GM18526 (cell line): ENCODE measurements around the gene TP63.

Experiments used
- POLR2A ChIP-seq: IDR thresholded peaks from 3 replicates; pipeline ENCODE4 v1.6.1; 2011; ENCODE audit not compliant: insufficient read length; ENCODE audit errors: extremely low read depth

The TP63 gene

GRCh38 chr3:189868061-189868460 is 236.9 kb downstream of the TP63 start:
- TF ChIP-seq POLR2A = no peak

GRCh38 chr3:189869165-189869564 is 238.0 kb downstream of the TP63 start:
- TF ChIP-seq POLR2A = no peak

DNA sequence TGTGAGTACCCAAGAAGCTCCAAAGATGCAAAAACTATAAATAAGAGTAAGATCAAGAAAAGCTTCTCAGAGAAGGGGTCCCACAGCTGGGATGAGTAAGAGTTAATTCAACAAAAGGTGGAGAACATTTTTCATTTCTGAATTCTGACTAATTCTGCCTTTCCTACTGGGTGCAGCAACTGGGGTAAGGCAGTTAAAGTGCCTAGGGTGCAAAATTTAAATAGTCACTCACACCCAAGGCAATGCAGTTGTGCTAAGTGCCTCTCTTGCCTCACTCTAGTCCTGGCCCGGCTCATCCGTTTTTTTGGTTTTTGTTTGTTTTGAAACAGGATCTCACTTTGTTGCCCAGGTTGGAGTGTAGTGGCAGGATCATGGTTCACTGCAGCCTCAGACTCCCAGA is 240.2 kb downstream of the TP63 start:
- no peak for TF ChIP-seq POLR2A

- no peak for TF ChIP-seq POLR2A
Measured at GRCh38 chr3:189883113-189883753, 252.0 kb downstream of the TP63 start.

DNA sequence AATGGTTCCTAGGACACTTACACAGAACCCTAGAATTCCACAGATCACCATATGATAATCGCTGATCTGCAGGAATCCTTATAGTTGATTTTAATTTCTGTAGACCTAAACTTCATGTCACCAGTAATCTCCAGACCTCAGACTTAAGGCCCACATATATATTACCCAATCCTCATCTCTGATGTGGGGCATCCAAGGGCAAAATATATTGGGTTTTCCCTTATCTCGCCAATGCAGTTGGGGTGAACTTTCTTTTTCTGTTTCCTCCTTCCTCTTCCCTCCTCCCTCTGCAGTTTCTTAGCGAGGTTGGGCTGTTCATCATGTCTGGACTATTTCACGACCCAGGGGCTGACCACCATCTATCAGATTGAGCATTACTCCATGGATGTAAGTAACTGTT is 259.3 kb downstream of the TP63 start:
- no peak for TF ChIP-seq POLR2A

- no peak for TF ChIP-seq POLR2A
Measured at GRCh38 chr3:189896533-189896932, 265.3 kb downstream of the TP63 start.

DNA sequence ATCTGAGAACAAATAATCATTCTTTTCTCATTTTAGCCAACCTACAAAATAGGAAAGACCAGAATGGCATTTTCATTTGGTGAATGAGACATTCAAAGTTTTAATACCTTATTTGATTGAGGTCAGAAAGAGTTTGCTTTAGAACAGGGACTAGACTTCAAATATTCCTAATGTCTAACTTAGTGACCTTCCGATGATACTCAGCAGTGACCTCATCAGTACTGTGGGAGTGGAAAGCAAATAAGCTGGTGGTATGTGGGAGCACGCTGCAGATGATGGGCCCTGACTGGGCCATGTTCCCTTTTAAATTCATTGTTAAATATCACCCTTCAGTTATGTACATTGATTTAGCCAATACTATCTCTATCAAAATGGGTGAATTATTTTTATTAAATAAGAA is 266.2 kb downstream of the TP63 start:
- no peak for TF ChIP-seq POLR2A

DNA sequence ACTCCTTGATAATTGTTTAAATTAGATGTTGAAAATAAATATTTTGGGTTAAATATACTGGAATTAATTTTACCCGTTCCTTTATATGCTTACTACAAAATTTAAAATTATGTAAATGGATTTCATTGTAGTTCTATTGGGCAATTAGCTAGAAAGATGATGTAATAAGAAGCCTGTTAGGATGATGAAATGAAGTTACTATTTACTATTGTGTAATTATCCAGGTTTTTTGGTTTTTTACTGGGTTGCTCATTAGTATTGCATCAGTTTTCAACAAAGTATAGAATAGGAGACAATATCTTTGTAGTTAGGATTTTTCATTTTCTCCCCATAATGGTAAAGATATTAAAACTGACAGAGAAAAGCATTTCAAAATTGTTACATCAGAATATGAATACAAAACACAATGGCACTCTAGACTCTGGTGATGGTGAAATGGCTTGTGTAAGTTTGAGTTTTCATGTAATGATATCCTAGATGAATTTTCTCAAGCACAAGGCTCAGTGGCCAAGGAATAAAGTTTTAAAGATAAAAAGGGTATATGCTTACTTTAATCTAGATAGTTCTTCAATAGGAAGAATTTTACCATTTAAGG is 267.5 kb downstream of the TP63 start:
- TF ChIP-seq POLR2A = no peak

GRCh38 chr3:189899186-189899585 is 268.0 kb downstream of the TP63 start:
- TF ChIP-seq POLR2A = no peak

- TF ChIP-seq POLR2A = no peak
Measured at GRCh38 chr3:189900578-189900977, 269.4 kb downstream of the TP63 start.

- no peak for TF ChIP-seq POLR2A
Measured at GRCh38 chr3:189901481-189901880, 270.3 kb downstream of the TP63 start.

DNA sequence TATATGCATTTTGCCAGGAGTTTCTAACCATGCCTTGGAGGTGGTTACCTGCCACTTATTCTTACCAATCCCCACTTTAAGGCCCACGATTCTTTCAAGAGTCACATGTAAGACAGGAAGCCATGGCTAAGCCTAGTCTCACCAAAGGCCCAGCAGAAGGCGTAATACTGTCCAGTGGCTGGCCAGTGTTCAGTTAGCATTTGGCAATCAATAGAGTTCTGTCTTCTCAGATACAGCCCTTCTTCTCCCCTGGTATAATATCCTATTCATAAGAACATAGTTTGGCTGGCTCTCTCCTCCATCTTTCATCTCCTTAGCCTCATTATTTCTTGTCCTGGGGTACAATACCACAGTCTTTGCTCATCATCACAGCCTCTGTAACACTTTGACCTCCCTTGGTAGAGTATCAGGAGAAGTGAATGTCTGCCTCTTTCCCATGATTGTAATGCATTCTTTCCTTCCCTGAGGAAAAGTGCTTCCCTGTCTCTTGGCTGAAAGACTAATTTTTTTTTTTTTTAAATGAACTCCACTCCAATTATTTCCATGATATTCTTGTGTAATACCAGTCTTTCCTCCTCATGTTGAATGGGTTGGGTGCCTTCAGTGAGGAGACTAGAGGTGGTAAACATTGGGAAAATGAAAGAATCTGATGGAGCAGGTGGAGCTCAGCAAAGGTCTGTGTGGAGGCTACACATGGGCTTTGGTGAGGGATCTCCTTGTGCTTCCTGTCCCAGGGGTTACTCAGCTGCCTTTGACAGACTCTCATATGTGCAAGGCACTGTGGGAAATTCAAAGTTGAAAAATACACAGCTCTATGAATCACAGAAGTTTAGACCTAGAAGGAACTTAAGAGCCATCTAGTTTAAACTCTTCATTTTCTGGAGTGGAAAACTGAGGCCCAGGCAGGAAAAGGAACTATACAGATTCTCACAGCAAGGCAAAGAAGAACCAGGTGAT is 271.3 kb downstream of the TP63 start:
- TF ChIP-seq POLR2A = no peak

DNA sequence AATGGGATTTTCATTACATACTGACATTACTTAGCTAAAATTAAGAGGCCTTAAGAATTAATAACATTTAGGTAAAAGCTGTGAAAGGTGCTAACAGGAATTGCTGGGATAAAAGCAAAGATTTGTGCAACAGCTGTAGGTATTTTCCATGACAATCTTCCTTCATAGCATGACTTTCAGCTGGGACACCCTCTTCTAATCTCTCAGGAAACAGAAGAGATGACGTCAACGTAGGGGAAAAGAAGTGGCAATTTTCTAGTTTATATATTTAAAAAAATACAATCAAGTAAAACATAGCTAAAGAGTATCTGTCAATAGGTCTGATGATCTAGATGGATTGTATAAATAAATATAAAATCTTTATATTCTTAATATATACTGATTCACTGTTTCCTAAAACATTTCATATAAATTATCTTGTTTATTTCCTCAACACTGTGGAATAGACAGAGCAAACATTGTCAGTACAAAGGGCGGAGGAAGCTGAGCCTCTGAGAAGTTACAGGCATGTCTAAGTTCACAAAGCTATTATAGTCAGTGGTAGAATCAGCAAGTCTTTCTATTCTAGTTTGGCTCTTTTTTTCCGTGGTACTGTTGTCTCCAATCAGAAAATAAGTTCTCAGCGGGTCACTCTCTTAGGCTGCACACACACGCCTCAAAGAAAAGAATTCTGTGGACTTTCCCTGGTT is 272.5 kb downstream of the TP63 start:
- no peak for TF ChIP-seq POLR2A

DNA sequence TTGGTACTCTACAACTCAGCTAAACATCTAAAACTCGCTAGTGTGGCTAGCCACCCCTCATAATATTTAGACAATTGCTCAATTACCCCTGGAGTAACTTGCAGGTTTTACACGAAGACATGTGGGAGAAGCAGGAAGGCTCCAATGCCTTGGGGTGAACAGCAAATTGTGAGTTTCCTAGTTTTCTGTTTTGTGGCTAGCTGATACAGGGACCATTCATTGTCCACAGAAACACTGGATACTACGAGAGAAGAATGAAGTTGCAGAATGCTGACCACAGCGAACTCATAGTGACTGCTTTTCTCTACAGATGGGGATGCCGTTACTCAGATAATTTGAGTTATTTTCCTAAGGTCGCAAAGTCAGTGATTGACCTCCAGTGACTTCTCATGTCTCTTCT is 276.6 kb downstream of the TP63 start:
- no peak for TF ChIP-seq POLR2A

- TF ChIP-seq POLR2A = no peak
Measured at GRCh38 chr3:189908646-189909045, 277.5 kb downstream of the TP63 start.
